Endodermal cell (in vitro differentiated cells): Measurements from ENCODE around the gene TRIAP1. TPM values are rescaled to one million over a fixed set of nuclear protein-coding genes. Genes with fewer than 3 reads are reported as not detected.

Experiments used
- DNase-seq: peaks from one replicate; pipeline ENCODE4 v3.0.0-alpha.2; 2017
- H3K27ac ChIP-seq: 2 replicates; pipeline ENCODE4 v1.5.1; 2013; ENCODE audit warnings: mild to moderate bottlenecking, low read depth, low read length, moderate library complexity
- H3K27me3 ChIP-seq: 2 replicates; pipeline ENCODE4 v1.6.1; 2013; ENCODE audit warnings: mild to moderate bottlenecking, low read length, moderate library complexity; ENCODE audit not compliant: insufficient read depth, control insufficient read depth, poor library complexity, severe bottlenecking
- H3K36me3 ChIP-seq: 2 replicates; pipeline ENCODE4 v1.7.0; 2013; ENCODE audit warnings: mild to moderate bottlenecking, low read length, moderate library complexity; ENCODE audit not compliant: control insufficient read depth, insufficient read depth
- H3K4me1 ChIP-seq: one replicate; pipeline ENCODE4 v1.7.0; 2013; ENCODE audit warnings: low read length; ENCODE audit not compliant: control insufficient read depth, insufficient read depth
- H3K4me3 ChIP-seq: 2 replicates; pipeline ENCODE4 v1.5.1; 2013; ENCODE audit warnings: mild to moderate bottlenecking, low read length, moderate library complexity
- H3K9ac ChIP-seq: 2 replicates; pipeline ENCODE4 v1.6.1; 2013; ENCODE audit warnings: mild to moderate bottlenecking, low read length, moderate library complexity; ENCODE audit not compliant: poor library complexity, severe bottlenecking; ENCODE audit errors: extremely low read depth
- H3K9me3 ChIP-seq: 2 replicates; pipeline ENCODE4 v1.6.1; 2013; ENCODE audit warnings: mild to moderate bottlenecking, low read length, moderate library complexity; ENCODE audit not compliant: control insufficient read depth
- H3K27ac Mint-ChIP-seq: 2 replicates; pipeline ENCODE4 v1.8.0; 2020; ENCODE audit warnings: mixed read lengths
- H3K27me3 Mint-ChIP-seq: 2 replicates; pipeline ENCODE4 v1.8.0; 2021; ENCODE audit warnings: mild to moderate bottlenecking, mixed read lengths; ENCODE audit not compliant: insufficient read depth
- H3K36me3 Mint-ChIP-seq: 2 replicates; pipeline ENCODE4 v1.8.0; 2020; ENCODE audit warnings: low read depth, mixed read lengths
- H3K4me1 Mint-ChIP-seq: 2 replicates; pipeline ENCODE4 v1.8.0; 2020; ENCODE audit warnings: mixed read lengths
- H3K4me3 Mint-ChIP-seq: 2 replicates; pipeline ENCODE4 v1.8.0; 2020; ENCODE audit warnings: mild to moderate bottlenecking, moderate library complexity, mixed read lengths
- H3K9me3 Mint-ChIP-seq: 2 replicates; pipeline ENCODE4 v1.8.0; 2020; ENCODE audit warnings: mild to moderate bottlenecking, mixed read lengths
- WGBS, 2 experiments: methylation state at CpG; one replicate each; pipeline versions ENCODE4 v1.1.5 to v1.1.7; 2013; ENCODE audit warnings: missing lambda C conversion rate in 2 of 2, mixed read lengths in 1 of 2; ENCODE audit not compliant: insufficient coverage in 1 of 2, insufficient read length in 1 of 2; 5-methylcytosine and 5-hydroxymethylcytosine counted together
- total RNA-seq, 2 donors: library from RNA; stranded (reverse); fragmentation: NEBNext Ultra II Directional in 1 of 2; extraction: Animal tissue kit (Norgen Biotek cat#: 25700) in 1 of 2; gene quantifications; 2 replicates in 1 of 2; 3 replicates in 1 of 2; pipeline ENCODE4 v1.2.1, GENCODE V29; 2021
- TF ChIP-seq, protein P1 (sequence below): fragments of 200-600 bp; sonication (generic); conservative IDR thresholded peaks from 2 replicates; pipeline ENCODE4 v1.5.0; 2021; ENCODE audit warnings: antibody characterized with exemption, mild to moderate bottlenecking

The TRIAP1 gene
- total RNA-seq, 2 donors from 2014 or later: 31.6 to 34.8 TPM

DNA sequence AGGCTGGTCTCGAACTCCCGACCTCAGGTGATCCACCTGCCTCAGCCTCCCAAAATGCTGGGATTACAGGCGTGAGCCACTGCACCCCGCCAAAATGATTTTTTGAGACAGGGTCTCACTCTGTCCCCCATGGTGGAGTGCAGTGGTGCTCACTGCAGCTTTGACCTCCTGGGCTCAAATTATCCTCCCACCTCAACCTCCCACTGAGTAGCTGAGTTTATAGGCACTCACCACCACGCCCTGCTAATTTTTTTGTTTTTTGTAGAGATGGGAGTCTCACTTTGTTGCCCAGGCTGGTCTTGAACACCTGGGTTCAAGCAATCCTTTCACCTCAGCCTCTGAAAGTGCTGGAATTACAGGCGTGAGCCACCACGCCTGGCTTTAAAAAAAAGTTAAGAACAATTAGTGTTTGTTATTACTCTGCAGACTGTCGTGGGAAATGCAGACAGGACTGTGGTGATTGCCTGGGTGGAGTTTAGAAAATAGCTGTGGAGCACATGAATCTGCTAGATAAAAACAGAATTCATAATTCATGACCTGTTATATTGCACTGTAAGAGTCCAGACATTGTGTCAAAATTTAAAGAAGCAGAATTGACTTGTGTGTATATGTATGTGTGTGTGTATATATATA lies 17.5 kb downstream of the TRIAP1 start:
- H3K9ac ChIP-seq: no peak overlapping the region
- Mint-ChIP-seq H3K4me3 (no peak overlapping the region), H3K27ac (peak overlapping the region; percentile 78), H3K4me1 (peaks cover 26% of the 10 kb centered on the region), H3K9me3 (peaks cover 5% of the 10 kb centered on the region), H3K36me3 (no peaks in the 10 kb centered on the region), H3K27me3 (no peaks in the 10 kb centered on the region)
- H3K4me3 ChIP-seq: no peak overlapping the region
- H3K9me3 ChIP-seq: no peaks in the 10 kb centered on the region
- DNase-seq: no peak
- 84 to 89% methylated on average over 7 to 8 of the region's 8 CpGs for WGBS, 2 experiments
- H3K4me1 ChIP-seq: peaks cover 7% of the 10 kb centered on the region
- no peak overlapping the region for H3K27ac ChIP-seq
- TF ChIP-seq, protein P1, sequence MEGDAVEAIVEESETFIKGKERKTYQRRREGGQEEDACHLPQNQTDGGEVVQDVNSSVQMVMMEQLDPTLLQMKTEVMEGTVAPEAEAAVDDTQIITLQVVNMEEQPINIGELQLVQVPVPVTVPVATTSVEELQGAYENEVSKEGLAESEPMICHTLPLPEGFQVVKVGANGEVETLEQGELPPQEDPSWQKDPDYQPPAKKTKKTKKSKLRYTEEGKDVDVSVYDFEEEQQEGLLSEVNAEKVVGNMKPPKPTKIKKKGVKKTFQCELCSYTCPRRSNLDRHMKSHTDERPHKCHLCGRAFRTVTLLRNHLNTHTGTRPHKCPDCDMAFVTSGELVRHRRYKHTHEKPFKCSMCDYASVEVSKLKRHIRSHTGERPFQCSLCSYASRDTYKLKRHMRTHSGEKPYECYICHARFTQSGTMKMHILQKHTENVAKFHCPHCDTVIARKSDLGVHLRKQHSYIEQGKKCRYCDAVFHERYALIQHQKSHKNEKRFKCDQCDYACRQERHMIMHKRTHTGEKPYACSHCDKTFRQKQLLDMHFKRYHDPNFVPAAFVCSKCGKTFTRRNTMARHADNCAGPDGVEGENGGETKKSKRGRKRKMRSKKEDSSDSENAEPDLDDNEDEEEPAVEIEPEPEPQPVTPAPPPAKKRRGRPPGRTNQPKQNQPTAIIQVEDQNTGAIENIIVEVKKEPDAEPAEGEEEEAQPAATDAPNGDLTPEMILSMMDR: no peak
- H3K27me3 ChIP-seq: no peaks in the 10 kb centered on the region
- H3K36me3 ChIP-seq: no peaks in the 10 kb centered on the region

DNA sequence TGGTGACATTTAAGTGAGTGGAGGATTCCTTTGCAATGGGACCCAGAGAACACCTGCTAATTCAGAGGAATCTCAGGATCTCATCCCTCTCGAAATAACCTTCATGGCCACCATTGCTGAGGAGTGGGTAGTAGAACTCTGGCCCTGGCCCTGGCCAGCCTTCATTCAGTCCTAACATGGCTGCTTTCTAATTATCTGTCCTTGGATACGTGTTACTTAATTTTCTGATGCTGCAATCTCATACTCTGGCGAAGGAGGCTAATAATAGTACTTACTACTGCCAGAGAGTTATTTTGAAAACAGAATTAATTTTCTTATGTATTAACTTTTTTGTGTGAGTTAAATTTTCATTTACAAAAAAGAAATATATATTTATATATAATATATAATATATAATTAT lies 20.4 kb downstream of the TRIAP1 start:
- Histone ChIP-seq H3K27me3 (no peaks in the 10 kb centered on the region), H3K4me3 (no peak overlapping the region), H3K9me3 (no peaks in the 10 kb centered on the region), H3K27ac (no peak overlapping the region), H3K9ac (no peak overlapping the region), H3K36me3 (no peaks in the 10 kb centered on the region), H3K4me1 (peaks cover 7% of the 10 kb centered on the region)
- 60 to 77% methylated on average over 1 to 3 of the region's 3 CpGs for WGBS, 2 experiments
- no peak for DNase-seq
- Mint-ChIP-seq H3K27ac (peak overlapping the region; percentile 88), H3K27me3 (no peaks in the 10 kb centered on the region), H3K4me3 (no peak overlapping the region), H3K4me1 (peaks cover 31% of the 10 kb centered on the region), H3K36me3 (no peaks in the 10 kb centered on the region), H3K9me3 (peaks cover 3% of the 10 kb centered on the region)
- TF ChIP-seq, protein P1: no peak

DNA sequence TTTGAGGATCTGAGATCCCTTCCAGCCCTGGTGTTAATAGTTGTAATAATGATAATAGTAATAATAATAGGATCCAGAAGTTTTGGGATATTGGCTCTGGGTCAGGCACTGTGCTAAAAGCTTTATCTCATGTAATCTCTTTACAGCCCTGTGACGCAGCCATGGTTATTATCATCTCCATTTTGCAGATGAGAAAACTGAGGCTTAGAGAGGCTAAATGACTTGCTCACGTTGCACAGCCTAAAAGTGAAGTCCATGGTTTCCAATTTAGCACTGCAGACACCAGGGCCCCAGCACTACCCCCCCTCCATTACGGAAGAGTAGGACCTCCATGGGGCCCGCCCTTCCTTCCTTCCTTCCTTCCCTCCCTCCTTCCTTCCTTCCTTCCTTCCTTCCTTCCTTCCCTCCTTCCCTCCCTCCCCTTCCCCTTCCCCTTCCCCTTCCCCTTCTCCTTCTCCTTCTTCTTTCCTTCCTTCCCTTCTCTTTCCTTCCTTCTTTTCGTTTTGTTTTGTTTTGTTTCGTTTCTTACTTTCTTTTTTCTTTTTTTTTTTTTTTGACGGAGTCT lies 23.2 kb downstream of the TRIAP1 start:
- peaks cover 7% of the 10 kb centered on the region for H3K4me1 ChIP-seq
- H3K4me3 ChIP-seq: no peak overlapping the region
- WGBS, 2 experiments: 92 to 98% methylated on average over 3 to 7 of the region's 7 CpGs
- H3K27ac ChIP-seq: no peak overlapping the region
- Mint-ChIP-seq H3K27ac (no peak overlapping the region), H3K4me3 (no peak overlapping the region), H3K9me3 (no peaks in the 10 kb centered on the region), H3K27me3 (no peaks in the 10 kb centered on the region), H3K36me3 (no peaks in the 10 kb centered on the region), H3K4me1 (peaks cover 22% of the 10 kb centered on the region)
- DNase-seq: no peak
- no peaks in the 10 kb centered on the region for H3K9me3 ChIP-seq
- H3K36me3 ChIP-seq: no peaks in the 10 kb centered on the region
- no peaks in the 10 kb centered on the region for H3K27me3 ChIP-seq
- TF ChIP-seq, protein P1: no peak
- H3K9ac ChIP-seq: no peak overlapping the region
